GM12874 (cell line): ENCODE results near the gene GADD45B.

ENCODE experiments used
- CTCF ChIP-seq: IDR thresholded peaks from 2 replicates; pipeline ENCODE4 v1.5.1; 2011; ENCODE audit warnings: low read depth, mild to moderate bottlenecking, control low read depth, low read length, moderate library complexity; ENCODE audit not compliant: insufficient read depth

Gene GADD45B

DNA sequence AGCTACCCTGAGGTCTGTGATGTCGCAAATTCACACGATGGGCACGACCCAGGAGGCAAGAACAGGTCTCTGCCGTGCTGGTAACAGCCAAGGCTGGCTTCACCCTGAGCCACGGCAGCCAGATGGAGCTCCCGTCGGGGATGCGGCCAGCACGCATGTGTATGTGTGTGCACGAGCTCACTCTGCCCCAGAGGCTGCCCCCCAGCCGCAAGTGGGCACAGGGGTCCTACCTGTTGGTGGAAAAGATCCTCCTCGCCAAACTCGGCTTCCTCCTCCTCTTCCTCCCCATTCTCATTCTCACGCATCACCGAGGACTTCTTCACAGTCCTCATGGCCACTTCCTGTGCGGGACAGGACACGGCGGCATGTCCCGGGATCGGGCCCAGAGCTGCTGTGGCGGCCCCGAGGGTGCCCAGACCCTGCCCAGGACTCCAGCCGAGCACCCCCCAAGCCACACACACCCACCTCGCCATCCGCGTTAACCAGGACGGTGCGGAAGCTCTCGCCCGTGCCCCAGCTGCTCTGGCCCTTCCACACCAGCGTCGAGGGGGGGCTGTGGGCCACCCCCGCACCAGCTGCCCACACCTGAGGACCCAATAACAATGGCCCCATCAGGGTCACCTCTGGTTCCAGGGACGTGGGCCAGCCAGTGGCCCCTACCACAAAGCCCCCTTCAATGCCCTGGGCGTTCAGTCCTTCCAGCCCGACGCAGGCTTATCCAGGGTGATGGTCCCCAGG lies 44.4 kb upstream of the GADD45B start:
- TF ChIP-seq CTCF, result no peak

DNA sequence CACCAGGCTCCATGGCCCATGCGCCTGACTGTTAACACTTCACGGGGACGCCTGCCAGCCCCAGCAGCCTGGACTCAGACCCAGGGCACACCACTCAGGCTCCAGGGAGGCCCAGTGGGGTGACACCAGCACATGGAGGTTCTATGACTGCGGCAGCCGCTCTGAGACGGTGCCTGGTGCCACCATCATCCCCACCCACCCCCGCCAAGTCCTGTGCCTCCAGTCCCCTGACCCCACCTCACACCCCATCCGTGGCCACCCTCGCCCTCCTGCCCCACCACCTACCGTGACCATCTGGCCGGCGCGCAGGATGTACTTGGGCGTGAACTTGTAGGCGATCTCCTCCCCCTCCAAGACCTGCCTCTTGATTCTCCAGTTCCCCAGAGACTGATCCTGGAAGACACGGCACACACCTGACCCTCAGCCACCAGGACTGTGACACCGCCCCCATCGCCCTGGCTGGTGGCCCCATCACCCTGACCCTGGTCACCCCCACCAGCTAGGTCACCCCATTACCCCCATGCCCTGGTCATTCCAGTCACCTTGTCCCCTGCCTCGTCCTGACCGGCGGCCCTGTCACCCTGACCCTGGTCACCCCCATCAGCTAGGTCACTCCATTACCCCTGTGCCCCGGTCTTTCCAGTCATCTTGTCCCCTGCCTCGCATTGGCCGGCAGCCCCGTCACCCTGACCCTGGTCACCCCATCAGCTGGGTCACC lies 43.6 kb upstream of the GADD45B start:
- TF ChIP-seq CTCF, result no peak

DNA sequence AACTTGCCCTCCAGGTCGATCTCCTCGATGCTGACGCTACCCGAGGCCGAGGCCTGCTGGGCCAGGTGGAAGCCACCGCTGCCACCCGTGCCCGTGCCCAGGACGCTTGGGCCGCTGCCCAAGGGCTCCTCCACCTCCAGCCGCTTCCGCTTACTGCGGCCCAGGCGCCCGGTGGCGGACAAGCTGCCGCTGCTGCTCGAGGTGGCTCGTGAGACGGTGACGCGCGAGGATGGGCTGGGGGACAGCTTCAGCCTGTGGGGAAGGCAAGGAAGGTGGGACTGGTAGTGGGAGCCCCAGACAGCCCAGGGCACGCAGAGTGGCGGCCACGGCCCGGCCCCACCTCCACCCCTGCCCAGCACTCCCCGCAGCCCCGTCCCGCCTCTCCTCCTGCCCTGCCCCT lies 42.1 kb upstream of the GADD45B start:
- no peak for TF ChIP-seq CTCF

DNA sequence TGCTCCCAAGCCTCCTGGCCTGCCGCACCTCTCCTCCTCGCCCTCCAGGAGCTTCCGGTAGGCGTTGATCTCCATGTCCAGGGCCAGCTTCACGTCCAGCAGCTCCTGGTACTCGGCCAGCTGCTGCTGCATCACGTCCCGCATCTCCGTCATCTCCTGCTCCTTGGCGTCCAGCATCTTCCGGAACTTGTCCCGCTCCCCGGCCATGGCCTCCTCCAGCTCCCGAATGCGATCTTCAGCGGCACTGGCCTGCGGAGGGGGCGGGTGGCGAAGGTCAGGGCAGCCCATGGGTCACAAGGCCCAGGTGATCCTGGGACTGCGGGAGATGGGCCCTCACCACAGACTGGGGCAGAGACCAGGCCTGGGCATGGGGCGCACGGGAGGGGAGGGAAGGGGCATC lies 41.7 kb upstream of the GADD45B start:
- TF ChIP-seq CTCF, result no peak

- no peak for TF ChIP-seq CTCF
Observed at GRCh38 chr19:2434721-2435265, 41.1 kb upstream of the GADD45B start.

DNA sequence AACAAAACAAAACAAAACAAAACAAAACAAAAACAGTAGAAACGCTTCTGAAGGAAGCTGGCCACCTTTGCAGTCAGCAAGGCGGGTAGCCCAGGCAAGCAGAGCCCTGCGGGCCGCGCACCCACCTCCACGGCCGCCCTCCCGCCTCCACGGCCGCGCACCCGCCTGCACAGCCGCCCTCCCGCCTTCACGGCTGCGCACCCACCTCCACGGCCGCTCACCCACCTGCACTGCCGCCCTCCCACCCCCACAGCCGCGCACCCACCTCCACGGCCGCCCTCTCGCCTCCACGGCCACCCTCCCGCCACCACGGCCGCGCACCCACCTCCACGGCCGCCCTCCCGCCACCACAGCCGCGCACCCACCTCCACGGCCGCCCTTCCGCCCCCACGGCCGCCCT lies 39.5 kb upstream of the GADD45B start:
- no peak for TF ChIP-seq CTCF

GRCh38 chr19:2436926-2437325 lies 39.0 kb upstream of the GADD45B start:
- TF ChIP-seq CTCF, result no peak
